Parathyroid adenoma (tissue), 2 donors: ENCODE data around the gene VEPH1.

Source experiments
- H2AFZ ChIP-seq: fragments of 300-600 bp; sonication (generic); one replicate; pipeline ENCODE4 v1.7.0; 2017; ENCODE audit warnings: antibody characterized with exemption, mild to moderate bottlenecking
- H3K27ac ChIP-seq: fragments of 300-600 bp; sonication (generic); one replicate; pipeline ENCODE4 v1.7.0; 2017
- H3K27me3 ChIP-seq: fragments of 300-600 bp; sonication (generic); one replicate; pipeline ENCODE4 v1.7.0; 2017; ENCODE audit warnings: low read length; ENCODE audit not compliant: control insufficient read depth, insufficient read depth
- H3K36me3 ChIP-seq: fragments of 300-600 bp; sonication (generic); one replicate; pipeline ENCODE4 v1.7.0; 2017; ENCODE audit warnings: low read length; ENCODE audit not compliant: control insufficient read depth, insufficient read depth
- H3K4me1 ChIP-seq: fragments of 300-600 bp; sonication (generic); one replicate; pipeline ENCODE4 v1.7.0; 2017; ENCODE audit warnings: control low read depth
- H3K4me2 ChIP-seq: fragments of 300-600 bp; sonication (generic); one replicate; pipeline ENCODE4 v1.7.0; 2017; ENCODE audit warnings: low read length
- H3K4me3 ChIP-seq: fragments of 300-600 bp; sonication (generic); one replicate; pipeline ENCODE4 v1.7.0; 2017; ENCODE audit warnings: low read depth, low read length
- H3K79me2 ChIP-seq: fragments of 300-600 bp; sonication (generic); one replicate; pipeline ENCODE4 v1.7.0; 2017; ENCODE audit warnings: control low read depth
- H3K9ac ChIP-seq: fragments of 300-600 bp; sonication (generic); one replicate; pipeline ENCODE4 v1.7.0; 2017; ENCODE audit warnings: mild to moderate bottlenecking
- H3K9me3 ChIP-seq: fragments of 300-600 bp; sonication (generic); one replicate; pipeline ENCODE4 v1.7.0; 2017; ENCODE audit warnings: low read length; ENCODE audit not compliant: control insufficient read depth
- CTCF ChIP-seq: fragments of 300-600 bp; sonication (generic); IDR thresholded peaks from one replicate; pipeline ENCODE4 v1.7.0; 2017; ENCODE audit warnings: antibody characterized with exemption, mild to moderate bottlenecking
- donor health status: primary hyperparathyroidism.

Gene VEPH1

GRCh38 chr3:157394411-157394810 lies 108.8 kb downstream of the VEPH1 start:
- H3K9me3 ChIP-seq = no peaks in the 10 kb centered on the region
- no peak overlapping the region for H3K27ac ChIP-seq
- no peaks in the 10 kb centered on the region for H3K4me1 ChIP-seq
- H3K4me2 ChIP-seq = no peak overlapping the region
- H3K4me3 ChIP-seq = no peak overlapping the region
- H3K9ac ChIP-seq = no peak overlapping the region
- no peak for TF ChIP-seq CTCF
- H3K79me2 ChIP-seq = no peaks in the 10 kb centered on the region
- H3K27me3 ChIP-seq = no peaks in the 10 kb centered on the region
- H2AFZ ChIP-seq = no peak overlapping the region
- no peaks in the 10 kb centered on the region for H3K36me3 ChIP-seq

- H2AFZ ChIP-seq = no peak overlapping the region
- TF ChIP-seq CTCF = no peak
- no peaks in the 10 kb centered on the region for H3K9me3 ChIP-seq
- no peaks in the 10 kb centered on the region for H3K79me2 ChIP-seq
- H3K27me3 ChIP-seq = no peaks in the 10 kb centered on the region
- no peaks in the 10 kb centered on the region for H3K36me3 ChIP-seq
- no peak overlapping the region for H3K9ac ChIP-seq
- H3K4me3 ChIP-seq = no peak overlapping the region
- no peak overlapping the region for H3K27ac ChIP-seq
- H3K4me2 ChIP-seq = no peak overlapping the region
- no peaks in the 10 kb centered on the region for H3K4me1 ChIP-seq
Observed at GRCh38 chr3:157393113-157393512, 110.1 kb downstream of the VEPH1 start.

GRCh38 chr3:157392104-157392503 lies 111.1 kb downstream of the VEPH1 start:
- no peak for TF ChIP-seq CTCF

GRCh38 chr3:157390713-157391515 lies 112.3 kb downstream of the VEPH1 start:
- no peaks in the 10 kb centered on the region for H3K9me3 ChIP-seq
- H3K36me3 ChIP-seq = no peaks in the 10 kb centered on the region
- H3K4me1 ChIP-seq = no peaks in the 10 kb centered on the region
- TF ChIP-seq CTCF = no peak
- H2AFZ ChIP-seq = no peak overlapping the region
- no peaks in the 10 kb centered on the region for H3K79me2 ChIP-seq
- no peaks in the 10 kb centered on the region for H3K27me3 ChIP-seq
- no peak overlapping the region for H3K4me3 ChIP-seq
- no peak overlapping the region for H3K9ac ChIP-seq
- no peak overlapping the region for H3K4me2 ChIP-seq
- H3K27ac ChIP-seq = no peak overlapping the region

More at GRCh38 chr3:157392104-157392503, 111.1 kb downstream of the VEPH1 start:
- Histone ChIP-seq H3K79me2 (no peaks in the 10 kb centered on the region), H3K9me3 (no peaks in the 10 kb centered on the region), H3K36me3 (no peaks in the 10 kb centered on the region), H3K27ac (no peak overlapping the region), H3K4me3 (no peak overlapping the region), H2AFZ (no peak overlapping the region), H3K4me1 (no peaks in the 10 kb centered on the region), H3K27me3 (no peaks in the 10 kb centered on the region), H3K9ac (no peak overlapping the region), H3K4me2 (no peak overlapping the region)

- H3K27ac ChIP-seq = no peak overlapping the region
- TF ChIP-seq CTCF = no peak
- H2AFZ ChIP-seq = no peak overlapping the region
- H3K36me3 ChIP-seq = no peaks in the 10 kb centered on the region
- no peak overlapping the region for H3K4me3 ChIP-seq
- H3K4me2 ChIP-seq = no peak overlapping the region
- H3K27me3 ChIP-seq = no peaks in the 10 kb centered on the region
- H3K4me1 ChIP-seq = no peaks in the 10 kb centered on the region
- H3K9ac ChIP-seq = no peak overlapping the region
- no peaks in the 10 kb centered on the region for H3K9me3 ChIP-seq
- H3K79me2 ChIP-seq = no peaks in the 10 kb centered on the region
Observed at GRCh38 chr3:157388976-157389375, 114.2 kb downstream of the VEPH1 start.
